Measurements from ENCODE around the gene RPS28. TPM values are rescaled to one million over a fixed set of nuclear protein-coding genes. Genes with fewer than 3 reads are reported as not detected.

RPS28 gene
- total RNA-seq, 1 experiment from 2014 or later, result 1,515 TPM

DNA sequence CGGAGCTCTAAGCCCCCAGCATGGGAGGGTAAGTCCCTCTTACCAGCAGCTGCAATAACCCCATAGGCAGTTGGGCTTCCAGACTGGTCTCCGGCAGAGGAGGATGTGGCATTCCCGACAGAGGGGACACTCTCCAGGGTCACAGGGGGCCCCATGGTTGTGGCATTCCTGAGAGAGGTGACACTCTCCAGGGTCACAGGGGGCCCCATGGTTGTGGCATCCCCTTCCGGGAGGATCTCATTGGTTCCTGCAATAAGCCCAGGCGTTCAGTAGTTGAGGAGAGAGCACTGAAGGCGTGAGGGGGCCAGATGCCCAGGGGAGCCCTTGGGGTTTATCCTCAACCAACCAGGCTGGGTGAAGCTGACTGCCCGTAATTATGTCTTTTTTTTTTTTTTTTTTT is 18.6 kb upstream of the RPS28 start:
- no peaks in the 10 kb centered on the region for H3K27me3 ChIP-seq (replicated peaks; ENCODE audit: control insufficient read depth, insufficient read depth, low read length)
- no peak overlapping the region for H3K4me3 ChIP-seq (ENCODE audit: low read depth, low read length)
- no peak for TF ChIP-seq CTCF (IDR thresholded peaks at IDR 0.05; ENCODE audit: insufficient read depth in 1 of 2, low read depth in 1 of 2, low read length in 1 of 2, severe bottlenecking in 1 of 2, unreplicated experiment in 1 of 2)
- POLR2A ChIA-PET, result no interaction called here
- no peaks in the 10 kb centered on the region for H3K36me3 ChIP-seq (ENCODE audit: control insufficient read depth, insufficient read depth, low read length)
- no peaks in the 10 kb centered on the region for H3K27me3 Mint-ChIP-seq (ENCODE audit: insufficient read depth, unreplicated experiment)
- no TSS peak for BruUV-seq (replicated peaks)
- no peak overlapping the region for H3K4me3 Mint-ChIP-seq (ENCODE audit: unreplicated experiment)
- peak in 1 of 2 experiments; percentile 18 for DNase-seq
- CTCF ChIA-PET, result no interaction called here
- H3K36me3 Mint-ChIP-seq (ENCODE audit: insufficient read depth, unreplicated experiment), result peaks cover 8% of the 10 kb centered on the region
- H3K9me3 Mint-ChIP-seq (ENCODE audit: unreplicated experiment), result no peaks in the 10 kb centered on the region
- no peaks in the 10 kb centered on the region for H3K9me3 ChIP-seq
- H3K4me1 ChIP-seq, result no peaks in the 10 kb centered on the region
- no peak overlapping the region for H3K27ac Mint-ChIP-seq (ENCODE audit: unreplicated experiment)
- intact Hi-C loops (cut with micrococcal nuclease; ENCODE audit: unreplicated experiment), result no loop called here
- peaks cover 13% of the 10 kb centered on the region for H3K4me1 Mint-ChIP-seq (ENCODE audit: low read depth, unreplicated experiment)

GRCh38 chr19:8304841-8305621 is 16.3 kb upstream of the RPS28 start:
- Mint-ChIP-seq H3K36me3 (ENCODE audit: insufficient read depth, unreplicated experiment) (peaks cover 24% of the 10 kb centered on the region), H3K4me3 (ENCODE audit: unreplicated experiment) (no peak overlapping the region), H3K27ac (ENCODE audit: unreplicated experiment) (no peak overlapping the region), H3K9me3 (ENCODE audit: unreplicated experiment) (no peaks in the 10 kb centered on the region), H3K27me3 (ENCODE audit: insufficient read depth, unreplicated experiment) (no peaks in the 10 kb centered on the region), H3K4me1 (ENCODE audit: low read depth, unreplicated experiment) (peaks cover 13% of the 10 kb centered on the region)
- no peaks in the 10 kb centered on the region for H3K4me1 ChIP-seq
- TF ChIP-seq CTCF (IDR thresholded peaks at IDR 0.05; ENCODE audit: insufficient read depth in 1 of 2, low read depth in 1 of 2, low read length in 1 of 2, severe bottlenecking in 1 of 2, unreplicated experiment in 1 of 2), result no peak
- H3K27me3 ChIP-seq (replicated peaks; ENCODE audit: control insufficient read depth, insufficient read depth, low read length), result no peaks in the 10 kb centered on the region
- CTCF ChIA-PET, result no interaction called here
- H3K9me3 ChIP-seq, result no peaks in the 10 kb centered on the region
- H3K36me3 ChIP-seq (ENCODE audit: control insufficient read depth, insufficient read depth, low read length), result no peaks in the 10 kb centered on the region
- intact Hi-C loops (cut with micrococcal nuclease; ENCODE audit: unreplicated experiment), result no loop called here
- peak; percentile 24 to 38 for DNase-seq
- POLR2A ChIA-PET, result no interaction called here
- BruUV-seq (replicated peaks), result no TSS peak
- no peak overlapping the region for H3K4me3 ChIP-seq (ENCODE audit: low read depth, low read length)

DNA sequence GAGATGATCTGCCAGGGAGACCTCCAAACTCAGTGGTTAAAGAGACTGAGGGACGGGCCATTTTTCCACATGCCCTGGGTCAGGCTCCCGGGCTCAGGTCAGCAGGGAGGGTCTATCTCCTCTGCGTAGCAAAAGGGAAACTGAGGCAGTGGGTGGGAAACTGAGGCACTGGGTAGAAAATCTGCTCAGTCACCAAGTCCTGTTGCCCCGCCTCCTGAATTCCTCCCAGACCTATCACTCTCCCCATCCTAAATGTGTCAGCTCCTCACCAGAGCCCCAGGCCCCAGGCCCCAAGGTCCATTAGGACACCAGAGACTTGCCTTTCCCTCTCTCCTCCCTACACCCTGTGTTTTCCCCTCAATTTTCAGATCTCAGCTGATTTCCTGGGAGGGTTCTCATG is 15.5 kb upstream of the RPS28 start:
- H3K36me3 ChIP-seq (ENCODE audit: control insufficient read depth, insufficient read depth, low read length), result no peaks in the 10 kb centered on the region; the same call in 1 of the 2 replicates
- Mint-ChIP-seq H3K9me3 (ENCODE audit: unreplicated experiment) (no peaks in the 10 kb centered on the region), H3K27me3 (ENCODE audit: insufficient read depth, unreplicated experiment) (no peaks in the 10 kb centered on the region), H3K4me1 (ENCODE audit: low read depth, unreplicated experiment) (peaks cover 13% of the 10 kb centered on the region), H3K4me3 (ENCODE audit: unreplicated experiment) (no peak overlapping the region), H3K27ac (ENCODE audit: unreplicated experiment) (no peak overlapping the region), H3K36me3 (ENCODE audit: insufficient read depth, unreplicated experiment) (peaks cover 31% of the 10 kb centered on the region)
- no TSS peak for BruUV-seq (replicated peaks)
- H3K4me1 ChIP-seq, result no peaks in the 10 kb centered on the region
- H3K9me3 ChIP-seq, result no peaks in the 10 kb centered on the region
- ChIA-PET CTCF (no interaction called here), POLR2A (no interaction called here)
- intact Hi-C loops (cut with micrococcal nuclease; ENCODE audit: unreplicated experiment), result no loop called here
- no peak for TF ChIP-seq CTCF (IDR thresholded peaks at IDR 0.05; ENCODE audit: insufficient read depth in 1 of 2, low read depth in 1 of 2, low read length in 1 of 2, severe bottlenecking in 1 of 2, unreplicated experiment in 1 of 2)
- no peaks in the 10 kb centered on the region for H3K27me3 ChIP-seq (replicated peaks; ENCODE audit: control insufficient read depth, insufficient read depth, low read length)
- peak in 1 of 2 experiments; percentile 24 for DNase-seq
- no peak overlapping the region for H3K4me3 ChIP-seq (ENCODE audit: low read depth, low read length)

All from Caco-2 (cell line).